Bronchial epithelial cell (primary cell): ENCODE data around the gene EYS. TPM values are rescaled to one million over a fixed set of nuclear protein-coding genes. Genes with fewer than 3 reads are reported as not detected.
A peak's percentile ranks its signal among the peaks of the same experiment; 100 is the strongest.

Experiments
- DNase-seq: peaks from one replicate; pipeline ENCODE4 v3.0.0-alpha.2; 2010; ENCODE audit warnings: low read depth
- FAIRE-seq: peaks from 2 replicates; lab custom pipeline; 2011; peaks lifted over from hg19 to GRCh38; lab: Jason Lieb, UNC
- H3K27me3 ChIP-seq: 2 replicates; pipeline ENCODE4 v1.5.1; 2011; ENCODE audit warnings: low read length; ENCODE audit not compliant: control insufficient read depth, insufficient read depth
- H3K36me3 ChIP-seq: 2 replicates; pipeline ENCODE4 v1.5.1; 2011; ENCODE audit warnings: low read length; ENCODE audit not compliant: control insufficient read depth, insufficient read depth
- H3K4me3 ChIP-seq: 2 replicates; pipeline ENCODE4 v1.5.1; 2011; ENCODE audit warnings: mild to moderate bottlenecking, low read depth, low read length, control low read depth
- total RNA-seq: library from RNA; depleted of rRNA; stranded (reverse); fragments of >200 nt; gene quantifications from 2 replicates; pipeline ENCODE4 v1.2.1, GENCODE V29; 2014
- TF ChIP-seq, protein P1 (sequence below): IDR thresholded peaks from 2 replicates; pipeline ENCODE4 v1.5.1; 2011; ENCODE audit warnings: mild to moderate bottlenecking, moderate library complexity, low read length, control low read depth, inconsistent platforms; ENCODE audit not compliant: insufficient read depth, severe bottlenecking

The EYS gene
- total RNA-seq, 1 donor from 2014 or later: 0.53 TPM

DNA sequence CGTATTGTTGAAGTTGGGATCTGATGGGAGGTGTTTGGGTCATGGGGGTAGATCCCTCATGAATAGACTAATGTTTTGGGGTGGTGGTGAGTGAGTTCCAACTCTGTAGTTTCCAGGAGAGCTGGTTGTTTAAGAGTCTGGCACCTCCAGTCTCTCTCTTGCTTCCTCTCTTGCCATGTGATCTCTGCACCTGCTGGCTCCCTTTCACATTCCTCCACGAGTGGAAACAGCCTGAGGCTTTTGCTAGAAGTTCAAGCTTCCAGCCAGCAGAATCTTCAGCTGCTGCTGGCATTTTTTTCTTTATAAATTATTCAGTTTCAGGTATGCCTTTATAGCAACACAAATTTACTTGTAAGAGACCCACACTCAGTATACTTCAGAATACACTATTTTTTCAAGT, 1021.6 kb downstream of the EYS start:
- TF ChIP-seq, protein P1, sequence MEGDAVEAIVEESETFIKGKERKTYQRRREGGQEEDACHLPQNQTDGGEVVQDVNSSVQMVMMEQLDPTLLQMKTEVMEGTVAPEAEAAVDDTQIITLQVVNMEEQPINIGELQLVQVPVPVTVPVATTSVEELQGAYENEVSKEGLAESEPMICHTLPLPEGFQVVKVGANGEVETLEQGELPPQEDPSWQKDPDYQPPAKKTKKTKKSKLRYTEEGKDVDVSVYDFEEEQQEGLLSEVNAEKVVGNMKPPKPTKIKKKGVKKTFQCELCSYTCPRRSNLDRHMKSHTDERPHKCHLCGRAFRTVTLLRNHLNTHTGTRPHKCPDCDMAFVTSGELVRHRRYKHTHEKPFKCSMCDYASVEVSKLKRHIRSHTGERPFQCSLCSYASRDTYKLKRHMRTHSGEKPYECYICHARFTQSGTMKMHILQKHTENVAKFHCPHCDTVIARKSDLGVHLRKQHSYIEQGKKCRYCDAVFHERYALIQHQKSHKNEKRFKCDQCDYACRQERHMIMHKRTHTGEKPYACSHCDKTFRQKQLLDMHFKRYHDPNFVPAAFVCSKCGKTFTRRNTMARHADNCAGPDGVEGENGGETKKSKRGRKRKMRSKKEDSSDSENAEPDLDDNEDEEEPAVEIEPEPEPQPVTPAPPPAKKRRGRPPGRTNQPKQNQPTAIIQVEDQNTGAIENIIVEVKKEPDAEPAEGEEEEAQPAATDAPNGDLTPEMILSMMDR: no peak
- no peak for FAIRE-seq
- DNase-seq: no peak
- Histone ChIP-seq H3K27me3 (no peaks in the 10 kb centered on the region), H3K4me3 (no peak overlapping the region), H3K36me3 (no peaks in the 10 kb centered on the region)

DNA sequence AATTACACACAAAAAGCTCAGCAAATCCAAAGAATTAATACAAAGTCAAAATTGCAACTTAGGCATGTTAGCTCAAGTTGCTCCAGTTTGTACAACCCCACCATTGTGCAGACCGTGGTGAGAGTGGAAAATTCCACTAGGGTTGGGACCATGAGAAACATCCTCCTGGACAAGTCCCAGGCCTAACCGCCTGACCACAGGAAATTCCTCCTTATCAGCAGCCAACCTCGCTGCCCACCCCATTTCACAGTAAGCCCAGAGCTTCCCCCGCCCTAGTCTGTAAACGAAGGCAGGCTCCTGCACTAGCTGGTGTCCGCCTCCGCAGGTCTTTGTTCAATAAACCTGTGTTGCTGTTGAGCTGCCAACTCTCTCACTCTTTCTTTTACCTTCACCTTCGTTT, 1023.3 kb downstream of the EYS start:
- peak; percentile 13 for DNase-seq
- TF ChIP-seq, protein P1: no peak
- no peak for FAIRE-seq
- Histone ChIP-seq H3K27me3 (no peaks in the 10 kb centered on the region), H3K36me3 (no peaks in the 10 kb centered on the region), H3K4me3 (no peak overlapping the region)

DNA sequence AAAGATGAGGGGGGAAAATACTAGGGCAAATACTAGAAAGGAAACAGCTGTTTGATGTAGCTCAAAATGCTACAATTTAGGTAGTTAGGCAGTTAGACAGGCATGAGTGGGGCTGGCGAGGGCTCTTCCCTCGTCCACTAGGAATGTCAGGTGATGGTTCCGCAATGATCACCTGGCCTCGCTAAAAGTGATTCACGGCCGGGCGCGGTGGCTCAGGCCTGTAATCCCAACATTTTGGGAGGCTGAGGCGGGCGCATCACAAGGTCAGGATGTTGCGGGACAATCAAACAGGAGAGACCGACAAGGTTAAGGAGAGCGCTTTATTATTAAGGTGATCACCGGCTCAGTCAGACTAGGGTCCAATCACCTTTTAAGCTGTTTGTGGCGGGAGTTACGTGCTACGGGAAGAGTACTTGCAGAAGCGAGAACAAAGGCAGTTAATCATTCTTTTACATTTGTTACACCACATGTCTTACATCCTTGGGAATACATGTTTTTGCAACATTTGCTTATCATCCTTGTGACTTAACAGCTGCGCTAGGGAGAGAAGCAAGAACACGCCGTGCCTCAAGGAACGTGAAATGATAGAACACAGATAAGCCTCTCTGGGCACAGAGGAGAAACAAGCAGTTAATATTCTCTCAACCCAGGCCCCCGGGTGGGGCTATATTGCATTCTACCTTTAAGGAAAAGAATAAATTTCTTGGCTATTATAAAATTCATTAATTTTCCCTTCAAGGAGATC, 1025.4 kb downstream of the EYS start:
- TF ChIP-seq, protein P1: no peak
- DNase-seq (no peak), FAIRE-seq (peak; percentile 7)
- no peaks in the 10 kb centered on the region for H3K27me3 ChIP-seq
- H3K36me3 ChIP-seq: no peaks in the 10 kb centered on the region
- no peak overlapping the region for H3K4me3 ChIP-seq

DNA sequence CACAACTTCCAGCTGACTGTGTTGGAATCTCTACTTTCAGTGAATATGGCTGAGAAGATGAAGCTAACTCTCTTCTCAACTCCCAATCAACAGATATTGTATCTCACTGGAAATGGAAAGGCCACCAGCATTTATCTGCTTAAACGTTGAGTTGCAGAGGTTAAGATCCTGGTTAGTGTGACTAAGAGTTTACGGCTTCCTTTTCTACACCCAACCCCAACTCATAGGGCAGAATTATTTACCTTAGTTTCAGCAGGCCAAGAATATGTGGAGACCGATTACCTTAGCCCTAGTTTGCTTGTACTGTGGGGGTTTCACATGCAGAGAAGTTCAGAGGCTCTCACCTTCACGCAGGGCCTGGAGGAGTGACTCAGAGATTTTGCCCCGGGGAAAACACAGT, 1026.6 kb downstream of the EYS start:
- H3K4me3 ChIP-seq: no peak overlapping the region
- no peaks in the 10 kb centered on the region for H3K27me3 ChIP-seq
- FAIRE-seq (no peak), DNase-seq (peak; percentile 1)
- TF ChIP-seq, protein P1: no peak
- no peaks in the 10 kb centered on the region for H3K36me3 ChIP-seq

DNA sequence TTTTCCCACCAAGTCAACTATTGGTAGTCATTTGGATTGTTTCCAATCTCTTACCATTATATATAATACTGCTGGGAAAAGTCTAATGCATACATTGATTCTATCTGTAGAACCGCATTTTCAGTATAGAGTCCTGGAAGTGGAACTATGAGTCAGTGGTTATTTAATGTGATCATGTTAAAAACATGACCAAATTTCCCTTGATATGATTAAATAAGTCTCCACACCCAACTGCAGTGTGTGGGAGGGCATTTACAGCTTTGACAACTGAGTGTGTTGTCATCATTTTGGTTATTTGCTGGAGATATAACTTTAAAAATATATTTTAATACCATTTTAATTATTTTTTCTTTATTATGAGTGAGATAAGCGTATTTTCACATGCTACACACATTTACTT, 1027.6 kb downstream of the EYS start:
- FAIRE-seq (no peak), DNase-seq (peak; percentile 18)
- Histone ChIP-seq H3K4me3 (no peak overlapping the region), H3K27me3 (no peaks in the 10 kb centered on the region), H3K36me3 (no peaks in the 10 kb centered on the region)
- TF ChIP-seq, protein P1: no peak

DNA sequence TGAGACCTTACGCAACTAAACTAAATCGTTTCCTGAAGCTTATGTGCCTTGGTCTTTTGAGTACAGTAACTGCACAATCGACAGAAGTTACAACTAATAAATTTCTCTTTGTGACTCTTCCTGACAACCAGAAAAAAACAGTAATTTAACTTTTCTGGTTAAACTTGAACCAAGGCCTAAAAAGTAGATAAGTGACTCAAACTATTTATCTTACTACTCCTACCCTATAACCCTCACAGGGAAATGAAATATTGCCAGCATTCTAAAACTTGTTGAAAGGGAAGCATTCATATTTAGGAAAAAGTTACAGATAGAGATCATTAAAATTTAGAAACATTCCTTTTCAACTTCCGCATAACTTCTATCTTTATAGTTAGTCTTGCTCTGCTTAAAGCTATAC, 1034.4 kb downstream of the EYS start:
- Histone ChIP-seq H3K4me3 (no peak overlapping the region), H3K36me3 (no peaks in the 10 kb centered on the region), H3K27me3 (no peaks in the 10 kb centered on the region)
- FAIRE-seq: no peak
- no peak for DNase-seq
- TF ChIP-seq, protein P1: no peak
